GM21390 (cell line): ENCODE data around the gene ARHGEF19.

Experiments
- ATAC-seq: cut with Tn5 transposase; IDR thresholded peaks from one replicate; pipeline ENCODE4 v1.9.1; 2021; ENCODE audit not compliant: unreplicated experiment

The ARHGEF19 gene

GRCh38 chr1:16151196-16151994 is 61.1 kb downstream of the ARHGEF19 start:
- no peak for ATAC-seq

GRCh38 chr1:16150508-16150907 is 61.9 kb downstream of the ARHGEF19 start:
- no peak for ATAC-seq

GRCh38 chr1:16149702-16150488 is 62.6 kb downstream of the ARHGEF19 start:
- ATAC-seq, result no peak

- no peak for ATAC-seq
Observed at GRCh38 chr1:16149146-16149545, 63.3 kb downstream of the ARHGEF19 start.

- no peak for ATAC-seq
Observed at GRCh38 chr1:16148329-16149092, 63.9 kb downstream of the ARHGEF19 start.
